Chondrocyte (in vitro differentiated cells): ENCODE measurements around the gene AKAP1. TPM values are rescaled to one million over a fixed set of nuclear protein-coding genes. Genes with fewer than 3 reads are reported as not detected.

ENCODE experiments used
- DNase-seq: peaks from one replicate; pipeline ENCODE4 v3.0.0; 2021; ENCODE audit warnings: mixed read lengths, low spot score
- H3K27ac Mint-ChIP-seq: one replicate; pipeline ENCODE4 v1.8.0; 2021; ENCODE audit warnings: mild to moderate bottlenecking, moderate library complexity, mixed read lengths; ENCODE audit not compliant: unreplicated experiment
- H3K27me3 Mint-ChIP-seq: 2 replicates; pipeline ENCODE4 v1.8.0; 2021; ENCODE audit warnings: low read depth, mixed read lengths
- H3K36me3 Mint-ChIP-seq: 2 replicates; pipeline ENCODE4 v1.8.0; 2021; ENCODE audit warnings: low read depth, mixed read lengths
- H3K4me1 Mint-ChIP-seq: 2 replicates; pipeline ENCODE4 v1.8.0; 2021; ENCODE audit warnings: low read depth, mild to moderate bottlenecking, mixed read lengths
- H3K4me3 Mint-ChIP-seq: one replicate; pipeline ENCODE4 v1.8.0; 2021; ENCODE audit warnings: mild to moderate bottlenecking, moderate library complexity, mixed read lengths; ENCODE audit not compliant: unreplicated experiment
- H3K9me3 Mint-ChIP-seq: 2 replicates; pipeline ENCODE4 v1.8.0; 2021; ENCODE audit warnings: low read depth, mixed read lengths
- CTCF ChIP-seq: fragments of 200-600 bp; sonication (generic); IDR thresholded peaks from 2 replicates; pipeline ENCODE4 v1.5.0; 2021; ENCODE audit warnings: antibody characterized with exemption, mild to moderate bottlenecking, moderate library complexity
- total RNA-seq: library from RNA; stranded (reverse); gene quantifications from 3 replicates; pipeline ENCODE4 v1.2.1, GENCODE V29; 2021

The AKAP1 gene
- total RNA-seq, 1 donor from 2014 or later: 14.8 TPM

DNA sequence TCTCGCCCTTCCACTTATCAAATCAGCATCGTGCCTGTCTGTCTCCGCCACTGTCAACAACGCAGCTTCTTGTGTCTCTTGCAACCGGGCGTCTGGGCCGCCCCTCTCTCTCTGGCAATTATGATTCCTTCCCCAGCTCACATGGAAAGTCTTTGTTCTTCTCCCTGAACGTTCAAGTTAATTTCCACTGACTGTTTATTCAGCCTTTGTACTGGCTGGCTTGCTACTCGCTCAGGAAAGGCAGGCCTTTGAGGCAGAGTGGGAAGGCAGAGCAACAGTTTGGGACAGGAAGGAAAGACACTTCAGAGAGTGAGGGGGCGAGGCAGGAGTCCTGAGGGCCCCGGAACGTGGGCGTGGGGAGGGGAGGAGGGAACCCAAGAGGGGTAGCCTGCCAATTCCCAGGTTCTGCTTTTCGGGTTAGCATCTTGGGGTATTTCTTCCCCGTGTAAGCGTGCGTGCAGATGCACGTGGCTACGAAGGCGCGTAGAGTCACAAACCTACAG lies 50.8 kb downstream of the AKAP1 start:
- Mint-ChIP-seq H3K27ac (no peak overlapping the region), H3K4me3 (no peak overlapping the region), H3K9me3 (no peaks in the 10 kb centered on the region), H3K36me3 (no peaks in the 10 kb centered on the region), H3K27me3 (peaks cover 3% of the 10 kb centered on the region), H3K4me1 (peaks cover 9% of the 10 kb centered on the region)
- TF ChIP-seq CTCF: no peak
- DNase-seq: no peak

GRCh38 chr17:57136355-57136754 lies 51.3 kb downstream of the AKAP1 start:
- Mint-ChIP-seq H3K36me3 (no peaks in the 10 kb centered on the region), H3K27me3 (peaks cover 2% of the 10 kb centered on the region), H3K9me3 (no peaks in the 10 kb centered on the region), H3K4me1 (peaks cover 7% of the 10 kb centered on the region), H3K4me3 (no peak overlapping the region), H3K27ac (no peak overlapping the region)
- no peak for TF ChIP-seq CTCF
- no peak for DNase-seq

- Mint-ChIP-seq H3K27me3 (peaks cover 2% of the 10 kb centered on the region), H3K36me3 (no peaks in the 10 kb centered on the region), H3K9me3 (no peaks in the 10 kb centered on the region), H3K4me1 (peaks cover 12% of the 10 kb centered on the region), H3K27ac (no peak overlapping the region), H3K4me3 (no peak overlapping the region)
- no peak for TF ChIP-seq CTCF
- no peak for DNase-seq
These were observed 53.2 kb downstream of the AKAP1 start for GRCh38 chr17:57138030-57138911.

DNA sequence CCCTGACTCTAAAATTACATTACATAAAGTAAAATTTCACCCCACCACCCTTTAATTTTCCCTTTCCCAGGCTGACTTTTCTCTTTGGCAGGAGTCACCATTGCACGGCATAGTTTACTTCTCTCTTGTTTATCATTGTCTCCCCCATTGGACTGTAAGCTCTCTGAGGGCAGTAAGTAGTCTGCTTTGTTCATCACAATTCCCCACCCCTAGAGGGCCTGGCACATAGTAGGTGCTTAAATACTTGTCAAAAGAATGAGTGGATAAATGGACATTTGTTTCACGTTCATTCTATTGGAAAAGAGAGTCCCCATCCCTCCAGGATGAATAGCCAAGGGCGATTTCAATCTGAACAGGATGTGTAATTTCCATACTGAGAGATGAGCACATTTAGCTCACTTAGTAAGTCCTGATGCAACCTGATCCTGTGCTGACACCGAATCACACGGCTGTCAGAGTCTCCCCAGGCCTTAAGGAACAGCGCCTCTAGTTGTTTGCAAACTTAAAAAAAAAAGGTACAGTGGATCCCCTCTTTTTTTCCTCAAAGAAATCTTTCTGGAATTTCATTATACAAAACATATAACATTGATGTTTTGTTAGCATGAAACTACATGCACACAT lies 54.0 kb downstream of the AKAP1 start:
- Mint-ChIP-seq H3K4me3 (no peak overlapping the region), H3K36me3 (no peaks in the 10 kb centered on the region), H3K4me1 (peaks cover 9% of the 10 kb centered on the region), H3K9me3 (no peaks in the 10 kb centered on the region), H3K27ac (no peak overlapping the region), H3K27me3 (peaks cover 2% of the 10 kb centered on the region)
- no peak for DNase-seq
- TF ChIP-seq CTCF: peak; percentile 13

GRCh38 chr17:57140316-57140715 lies 55.3 kb downstream of the AKAP1 start:
- Mint-ChIP-seq H3K9me3 (no peaks in the 10 kb centered on the region), H3K4me1 (peaks cover 9% of the 10 kb centered on the region), H3K4me3 (no peak overlapping the region), H3K27ac (no peak overlapping the region), H3K27me3 (peaks cover 2% of the 10 kb centered on the region), H3K36me3 (no peaks in the 10 kb centered on the region)
- no peak for DNase-seq
- TF ChIP-seq CTCF: no peak
